Bone marrow (tissue), 2 donors: ENCODE measurements around the gene ANGEL1.

Experiments used
- DNase-seq, 2 donors: peaks; one replicate each; lab custom pipeline; 2025; lab: John Stamatoyannopoulos, UW

ANGEL1 gene

GRCh38 chr14:76814726-76815645 is 2.3 kb upstream of the ANGEL1 start:
- DNase-seq: no peak

GRCh38 chr14:76812093-76812421 is 625 bp downstream of the ANGEL1 start:
- no peak for DNase-seq

- DNase-seq: no peak
These were observed 1.1 kb downstream of the ANGEL1 start for GRCh38 chr14:76811561-76811960.

- no peak for DNase-seq
These were observed 1.7 kb downstream of the ANGEL1 start for GRCh38 chr14:76810953-76811400.

GRCh38 chr14:76810525-76810924 is 2.2 kb downstream of the ANGEL1 start:
- no peak for DNase-seq

- no peak for DNase-seq
These were observed 3.7 kb downstream of the ANGEL1 start for GRCh38 chr14:76808990-76809389.

- no peak for DNase-seq
These were observed 4.7 kb downstream of the ANGEL1 start for GRCh38 chr14:76808011-76808410.

GRCh38 chr14:76806446-76806845 is 6.2 kb downstream of the ANGEL1 start:
- DNase-seq: no peak

- no peak for DNase-seq
These were observed 18.7 kb downstream of the ANGEL1 start for GRCh38 chr14:76793956-76794355.

- no peak for DNase-seq
These were observed 19.4 kb downstream of the ANGEL1 start for GRCh38 chr14:76793324-76793723.

- no peak for DNase-seq
These were observed 20.3 kb downstream of the ANGEL1 start for GRCh38 chr14:76792422-76792821.

GRCh38 chr14:76786601-76787000 is 26.1 kb downstream of the ANGEL1 start:
- no peak for DNase-seq

- DNase-seq: peak; percentile 36 to 65
These were observed 27.8 kb downstream of the ANGEL1 start for GRCh38 chr14:76784881-76785280.

- no peak for DNase-seq
These were observed 28.3 kb downstream of the ANGEL1 start for GRCh38 chr14:76784266-76784874.

- DNase-seq: no peak
These were observed 29.7 kb downstream of the ANGEL1 start for GRCh38 chr14:76782885-76783566.

GRCh38 chr14:76782115-76782884 is 30.4 kb downstream of the ANGEL1 start:
- no peak for DNase-seq

- no peak for DNase-seq
These were observed 31.0 kb downstream of the ANGEL1 start for GRCh38 chr14:76781648-76782051.

- no peak for DNase-seq
These were observed 31.6 kb downstream of the ANGEL1 start for GRCh38 chr14:76780875-76781647.

- no peak for DNase-seq
These were observed 32.3 kb downstream of the ANGEL1 start for GRCh38 chr14:76780360-76780759.

- no peak for DNase-seq
These were observed 32.7 kb downstream of the ANGEL1 start for GRCh38 chr14:76780058-76780345.

GRCh38 chr14:76779221-76780057 is 33.2 kb downstream of the ANGEL1 start:
- DNase-seq: no peak
